Stimulated activated CD4-positive, alpha-beta T cell treated with anti-CD3 and anti-CD28 coated beads, Interleukin-12 subunit alpha, Interleukin-12 subunit beta, amount 100 ng/mL, for 48 hours (primary cell): Measurements from ENCODE around the gene OR56B4.
"Not testable (repeated sequence)": the region's sequence is repeated elsewhere in the genome, so short reads cannot be mapped to it uniquely, and the experiment has no call there.

ENCODE experiments used
- DNase-seq, 3 donors: peaks; one replicate each; pipeline ENCODE4 v3.0.0-alpha.2; 2020; ENCODE audit warnings: low read depth in 2 of 3, low spot score in 1 of 3

The OR56B4 gene, protein sequence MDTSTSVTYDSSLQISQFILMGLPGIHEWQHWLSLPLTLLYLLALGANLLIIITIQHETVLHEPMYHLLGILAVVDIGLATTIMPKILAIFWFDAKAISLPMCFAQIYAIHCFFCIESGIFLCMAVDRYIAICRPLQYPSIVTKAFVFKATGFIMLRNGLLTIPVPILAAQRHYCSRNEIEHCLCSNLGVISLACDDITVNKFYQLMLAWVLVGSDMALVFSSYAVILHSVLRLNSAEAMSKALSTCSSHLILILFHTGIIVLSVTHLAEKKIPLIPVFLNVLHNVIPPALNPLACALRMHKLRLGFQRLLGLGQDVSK

DNA sequence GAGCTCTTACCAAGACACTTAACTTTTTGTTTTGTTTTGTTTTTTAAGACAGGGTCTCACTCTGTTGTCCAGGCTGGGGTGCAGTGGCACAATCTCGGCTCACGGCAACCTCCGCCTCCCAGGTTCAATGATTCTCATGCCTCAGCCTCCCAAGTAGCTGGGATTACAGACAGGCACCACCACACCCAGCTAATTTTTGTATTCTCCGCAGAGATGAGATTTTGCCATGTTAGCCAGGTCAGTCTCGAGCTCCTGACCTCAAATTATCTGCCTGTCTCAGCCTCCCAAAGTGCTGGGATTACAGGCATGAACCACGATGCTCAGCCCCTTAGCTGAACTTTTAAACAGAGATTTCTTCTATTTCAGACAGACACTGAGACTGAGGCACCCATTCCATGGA lies at the start of gene OR56B4:
OR56B4 (plus strand) TSS at position 301 of the 400 bp plus-strand sequence; CDS start at position 396, 95 bp downstream.
- not testable (repeated sequence) for DNase-seq

GRCh38 chr11:6061475-6061874 lies 46.0 kb upstream of the OR56B4 start:
- DNase-seq, result no peak

DNA sequence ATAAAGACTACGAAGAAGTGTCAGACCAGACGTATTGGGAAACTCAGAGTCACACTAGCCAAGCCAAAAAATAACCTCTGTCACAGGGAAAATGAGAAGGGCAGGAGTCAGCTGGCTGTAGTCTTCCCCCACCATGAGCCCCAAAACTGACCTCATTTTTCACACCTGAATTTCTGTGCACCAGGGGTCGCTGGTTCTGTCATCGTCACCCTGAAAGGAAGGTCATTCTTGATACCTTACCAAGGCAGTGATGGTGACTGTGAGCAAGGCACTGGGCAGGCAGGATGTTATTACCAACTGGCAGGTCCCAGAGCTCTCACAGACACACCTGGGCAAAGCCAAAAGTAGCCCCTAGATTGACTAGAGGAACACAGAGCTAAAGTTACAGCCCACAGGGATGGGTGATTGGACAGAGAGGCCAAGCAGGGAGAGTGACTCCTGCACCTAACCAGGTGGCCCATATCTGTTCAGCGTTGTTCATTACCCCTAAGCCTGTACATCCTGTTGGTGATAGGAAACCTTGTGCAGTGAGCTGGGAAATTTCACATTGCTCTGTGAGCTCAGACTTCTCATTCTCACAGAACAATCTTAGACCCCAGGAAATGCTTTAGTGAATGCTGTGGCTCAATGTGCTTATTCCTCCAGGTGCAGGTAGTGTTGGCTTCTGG lies 44.7 kb upstream of the OR56B4 start:
- DNase-seq, result no peak

DNA sequence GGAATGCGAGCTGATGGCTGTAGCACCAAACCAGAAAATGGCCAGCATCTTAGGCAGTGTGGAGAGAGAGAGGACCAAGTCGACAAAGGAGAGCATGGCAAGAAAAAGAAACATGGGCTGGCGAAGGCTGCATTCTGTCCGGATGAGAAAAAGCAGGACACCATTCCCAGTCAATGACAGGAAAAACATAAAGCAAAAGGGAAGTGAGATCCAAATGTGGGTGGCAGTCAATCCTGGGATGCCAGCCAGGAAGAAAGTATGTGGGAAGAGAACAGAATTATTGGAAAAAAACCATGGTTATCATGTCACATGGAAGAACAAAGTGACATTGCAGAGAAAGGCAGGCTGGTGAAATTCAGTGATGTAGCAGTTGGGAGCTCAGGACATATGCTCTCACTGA lies 40.0 kb upstream of the OR56B4 start:
- DNase-seq, result no peak

DNA sequence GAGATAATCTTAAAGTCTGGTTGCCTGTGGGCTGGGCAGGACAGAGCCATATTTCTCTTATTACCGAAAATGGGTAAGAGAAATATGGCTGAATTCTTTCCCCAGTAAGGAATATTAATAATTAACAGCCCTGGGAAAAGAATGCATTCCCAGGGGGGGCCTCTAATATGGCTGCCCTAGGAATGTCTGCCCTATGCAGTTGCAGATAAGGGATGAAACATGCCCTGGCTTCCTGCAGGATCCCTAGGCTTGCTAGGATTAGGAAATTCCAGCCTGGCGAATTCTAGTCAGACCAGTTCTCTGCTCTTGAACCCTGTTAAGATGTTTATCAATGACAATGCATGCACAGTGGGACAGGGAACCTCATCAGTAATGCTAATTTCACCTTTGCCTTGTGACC lies 31.0 kb upstream of the OR56B4 start:
- DNase-seq, result not testable (repeated sequence)

DNA sequence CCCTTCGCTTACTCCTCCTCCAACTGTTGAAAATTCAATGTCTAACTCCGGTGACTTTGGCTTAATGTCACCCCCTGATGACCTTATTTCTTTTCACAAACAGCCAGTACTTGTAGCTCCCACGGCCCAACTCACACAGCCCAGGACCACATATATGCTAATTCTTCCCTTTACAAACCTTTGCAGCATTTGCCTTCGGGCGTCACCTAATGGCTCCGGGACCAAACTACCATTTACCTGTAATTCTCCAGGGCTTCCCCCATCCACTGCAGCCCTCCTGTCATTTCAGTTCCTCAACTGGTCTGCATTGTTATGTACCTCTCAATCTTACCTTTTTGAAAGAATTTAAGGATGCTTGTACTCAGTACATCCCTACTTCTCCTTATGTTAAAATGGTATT lies 29.8 kb upstream of the OR56B4 start:
- DNase-seq, result no peak

- DNase-seq, result no peak
Observed at GRCh38 chr11:6079463-6079862, 28.0 kb upstream of the OR56B4 start.

GRCh38 chr11:6083129-6083528 lies 24.4 kb upstream of the OR56B4 start:
- DNase-seq, result no peak

DNA sequence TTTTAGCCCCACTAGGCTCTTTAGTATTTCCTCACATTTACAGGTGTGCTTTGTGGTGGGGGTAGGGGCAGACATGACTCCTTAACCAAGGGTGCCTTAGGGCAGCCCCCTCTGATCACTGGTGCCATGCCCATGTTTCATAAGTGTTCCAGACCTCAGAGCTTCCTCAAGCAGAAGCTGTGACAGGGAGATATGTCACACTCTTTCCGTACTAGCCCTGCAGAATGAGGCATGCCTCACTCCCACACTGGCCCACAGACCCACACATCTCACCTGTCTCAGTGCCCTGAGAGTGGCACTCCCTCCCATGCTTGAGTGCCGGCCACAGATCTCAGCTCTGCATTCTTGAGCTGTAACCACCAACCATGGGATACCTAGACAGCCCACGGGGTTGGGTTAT lies 22.9 kb upstream of the OR56B4 start:
- DNase-seq, result no peak

GRCh38 chr11:6094186-6094585 lies 13.3 kb upstream of the OR56B4 start:
- DNase-seq, result no peak

DNA sequence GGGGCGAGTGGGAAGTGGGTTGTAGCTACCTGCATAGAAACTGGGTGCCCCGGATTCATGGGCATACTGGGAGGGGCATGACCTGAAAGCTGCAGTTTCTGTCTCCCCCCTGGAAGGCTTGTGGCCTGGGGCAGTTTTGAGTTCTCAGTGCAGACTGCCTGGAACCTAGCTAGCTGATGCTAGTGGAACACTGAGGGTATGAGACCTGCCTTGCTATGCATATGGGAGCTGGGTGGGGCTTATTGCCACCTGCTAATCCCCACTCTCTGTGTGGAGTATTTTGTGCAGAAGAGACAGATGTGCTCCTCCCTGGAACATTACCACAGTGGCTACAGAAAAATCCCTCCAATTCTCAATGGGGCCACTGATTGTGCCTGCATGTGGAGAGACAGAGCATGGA lies 11.7 kb upstream of the OR56B4 start:
- no peak for DNase-seq

DNA sequence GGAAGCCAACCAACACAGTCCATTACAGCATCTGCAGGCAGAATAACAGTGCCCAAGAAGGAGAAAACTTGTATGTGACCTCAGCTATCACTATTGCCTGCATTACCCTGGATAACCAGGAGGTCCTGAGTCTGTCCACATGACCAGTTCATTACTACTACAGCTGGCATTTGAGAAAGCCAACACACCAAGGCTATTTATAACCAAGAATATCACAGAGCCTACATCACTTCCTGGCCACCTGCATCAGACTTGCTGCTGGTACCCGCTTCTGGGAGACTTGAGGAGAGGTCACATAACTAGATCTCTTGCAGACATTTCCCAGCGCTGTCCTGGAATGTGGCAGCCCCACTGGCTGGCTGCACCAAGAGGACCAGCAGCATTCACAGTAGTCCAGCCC lies 11.1 kb upstream of the OR56B4 start:
- DNase-seq, result no peak

- DNase-seq, result no peak
Observed at GRCh38 chr11:6099577-6099976, 7.9 kb upstream of the OR56B4 start.

DNA sequence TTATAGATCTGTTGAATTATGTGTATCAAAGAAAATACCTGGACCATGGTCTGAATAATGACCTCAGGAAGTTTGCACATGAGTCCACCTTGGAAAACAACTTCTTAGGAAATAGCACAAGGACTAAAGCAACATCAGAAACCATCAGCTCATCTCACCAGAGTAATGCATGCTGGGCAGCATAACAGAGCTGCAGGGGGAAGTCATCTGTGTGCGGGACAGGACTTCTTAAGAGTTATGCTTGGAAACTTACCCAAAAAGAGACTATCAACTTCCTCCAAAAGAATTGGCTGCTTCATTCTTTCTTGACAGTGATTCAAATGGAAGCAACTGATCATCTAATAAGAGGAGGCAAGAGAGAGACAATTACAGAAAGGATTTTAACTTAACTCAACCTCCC lies 2.5 kb downstream of the OR56B4 start:
- no peak for DNase-seq

- no peak for DNase-seq
Observed at GRCh38 chr11:6111673-6112072, 4.2 kb downstream of the OR56B4 start.

DNA sequence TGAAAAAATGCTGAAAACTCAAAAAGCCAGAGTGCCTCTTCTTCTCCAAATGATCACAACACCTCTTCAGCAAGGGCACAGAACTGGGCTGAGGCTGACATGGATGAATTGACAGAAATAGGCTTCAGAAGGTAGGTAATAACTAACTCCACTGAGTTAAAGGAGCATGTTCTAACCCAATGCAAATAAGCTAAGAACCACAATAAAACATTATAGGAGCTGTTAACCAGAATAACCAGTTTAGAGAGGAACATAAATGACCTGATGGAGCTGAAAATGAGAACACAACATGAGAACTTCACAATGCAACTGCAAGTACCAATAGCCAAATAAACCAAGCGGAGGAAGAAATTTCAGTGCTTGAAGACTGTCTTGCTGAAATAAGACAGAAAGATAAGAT lies 9.2 kb downstream of the OR56B4 start:
- no peak for DNase-seq

DNA sequence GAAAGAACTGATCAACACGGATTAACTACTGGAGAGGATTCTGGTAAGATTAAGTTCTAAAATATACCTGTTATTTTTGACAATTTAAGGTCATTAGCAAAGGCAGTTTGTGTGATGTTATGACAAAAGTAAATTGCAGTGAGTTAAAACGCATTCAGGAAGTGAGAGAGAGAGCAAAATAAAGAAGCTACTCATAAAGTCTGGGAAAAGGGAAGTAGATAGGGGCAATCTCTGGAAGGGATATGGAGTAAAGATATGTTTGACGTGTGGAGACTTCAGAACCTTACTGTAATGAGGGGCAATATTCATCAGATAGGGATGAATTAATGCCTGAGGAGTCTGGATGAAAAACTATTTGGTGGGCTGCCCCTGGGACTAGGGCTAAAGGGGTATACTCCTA lies 16.8 kb downstream of the OR56B4 start:
- DNase-seq, result no peak

GRCh38 chr11:6127881-6128280 lies 20.4 kb downstream of the OR56B4 start:
- DNase-seq, result no peak

DNA sequence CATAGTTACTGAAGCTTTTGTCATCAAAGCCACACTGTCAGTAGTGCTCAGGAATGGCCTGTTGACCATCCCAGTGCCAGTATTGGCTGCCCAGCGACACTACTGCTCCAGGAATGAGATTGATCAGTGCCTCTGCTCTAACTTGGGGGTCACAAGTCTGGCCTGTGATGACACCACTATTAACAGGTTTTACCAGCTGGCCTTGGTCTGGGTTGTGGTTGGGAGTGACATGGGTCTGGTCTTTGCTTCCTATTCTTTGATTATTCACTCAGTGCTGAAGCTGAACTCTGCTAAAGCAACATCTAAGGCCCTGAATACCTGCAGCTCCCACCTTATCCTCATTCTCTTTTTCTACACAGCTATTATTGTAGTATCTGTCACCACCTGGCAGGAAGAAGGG lies 21.5 kb downstream of the OR56B4 start:
- DNase-seq, result no peak

GRCh38 chr11:6129635-6130034 lies 22.2 kb downstream of the OR56B4 start:
- DNase-seq, result no peak

GRCh38 chr11:6132431-6132830 lies 24.9 kb downstream of the OR56B4 start:
- no peak for DNase-seq

GRCh38 chr11:6135936-6136335 lies 28.5 kb downstream of the OR56B4 start:
- not testable (repeated sequence) for DNase-seq

DNA sequence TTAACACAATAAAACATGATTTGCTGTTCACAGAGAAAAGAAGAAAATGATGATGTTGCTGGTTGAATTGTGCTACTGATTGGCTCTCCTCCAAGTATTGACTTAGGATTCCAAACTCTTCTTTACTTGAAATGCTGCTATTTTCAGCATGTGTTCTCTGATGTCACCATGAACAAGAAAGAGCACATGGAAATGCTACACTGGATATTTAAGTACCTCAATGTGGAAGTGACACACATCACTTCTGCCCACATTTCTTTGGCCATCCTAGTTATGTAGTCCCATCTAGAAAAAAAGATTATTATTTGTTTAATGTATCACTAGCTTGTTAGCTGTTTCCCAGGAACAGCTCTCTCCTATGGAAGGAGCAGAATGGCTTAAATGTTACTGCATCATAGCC lies 35.5 kb downstream of the OR56B4 start:
- DNase-seq, result no peak
